Trophoblast cell (in vitro differentiated cells and primary cell): ENCODE measurements around the gene CYP2A6.

ENCODE experiments used
- DNase-seq, 2 donors: peaks; one replicate each; pipeline ENCODE4 v3.0.0-alpha.2; 2016
- H2AFZ ChIP-seq: 2 replicates; pipeline ENCODE4 v1.6.1; 2013; ENCODE audit warnings: low read length, moderate library complexity, mild to moderate bottlenecking; ENCODE audit not compliant: insufficient read depth, poor library complexity
- H2AK5ac ChIP-seq: 2 replicates; pipeline ENCODE4 v1.6.1; 2013; ENCODE audit warnings: mild to moderate bottlenecking, low read length
- H2BK120ac ChIP-seq: 2 replicates; pipeline ENCODE4 v1.6.1; 2013; ENCODE audit warnings: low read length, mild to moderate bottlenecking, moderate library complexity; ENCODE audit not compliant: insufficient read depth, poor library complexity
- H2BK12ac ChIP-seq: 2 replicates; pipeline ENCODE4 v1.6.1; 2013; ENCODE audit warnings: mild to moderate bottlenecking, low read length, moderate library complexity
- H2BK5ac ChIP-seq: 2 replicates; pipeline ENCODE4 v1.6.1; 2013; ENCODE audit warnings: low read length, low read depth, moderate library complexity, mild to moderate bottlenecking; ENCODE audit not compliant: poor library complexity
- H3K14ac ChIP-seq: 2 replicates; pipeline ENCODE4 v1.6.1; 2013; ENCODE audit warnings: mild to moderate bottlenecking, low read length
- H3K18ac ChIP-seq: 2 replicates; pipeline ENCODE4 v1.6.1; 2013; ENCODE audit warnings: mild to moderate bottlenecking, low read length
- H3K23ac ChIP-seq: 2 replicates; pipeline ENCODE4 v1.6.1; 2013; ENCODE audit warnings: low read length
- H3K27ac ChIP-seq: 2 replicates; pipeline ENCODE4 v1.5.1; 2013; ENCODE audit warnings: low read depth, mild to moderate bottlenecking, inconsistent platforms, low read length, moderate library complexity
- H3K27me3 ChIP-seq: 2 replicates; pipeline ENCODE4 v1.6.1; 2013; ENCODE audit warnings: inconsistent platforms, mild to moderate bottlenecking, low read length, moderate library complexity; ENCODE audit not compliant: insufficient read depth
- H3K36me3 ChIP-seq, 2 experiments: 1 replicate in 1 of 2; 2 replicates in 1 of 2; pipeline ENCODE4 v1.6.1; 2013; ENCODE audit warnings: low read length in 2 of 2, mild to moderate bottlenecking in 2 of 2, moderate library complexity in 1 of 2; ENCODE audit not compliant: insufficient read depth in 2 of 2, control insufficient read depth in 1 of 2
- H3K4ac ChIP-seq: 2 replicates; pipeline ENCODE4 v1.6.1; 2013; ENCODE audit warnings: low read depth, mild to moderate bottlenecking, low read length, moderate library complexity
- H3K4me1 ChIP-seq, 2 experiments: 1 replicate in 1 of 2; 2 replicates in 1 of 2; pipeline ENCODE4 v1.6.1; 2013; ENCODE audit warnings: low read length in 2 of 2, mild to moderate bottlenecking in 2 of 2, moderate library complexity in 1 of 2; ENCODE audit not compliant: insufficient read depth in 2 of 2, control insufficient read depth in 1 of 2
- H3K4me2 ChIP-seq: 2 replicates; pipeline ENCODE4 v1.6.1; 2013; ENCODE audit warnings: inconsistent platforms, mild to moderate bottlenecking, low read length, moderate library complexity
- H3K4me3 ChIP-seq: 2 replicates; pipeline ENCODE4 v1.5.1; 2013; ENCODE audit warnings: mild to moderate bottlenecking, low read depth, low read length, inconsistent platforms
- H3K79me1 ChIP-seq: one replicate; pipeline ENCODE4 v1.6.1; 2013; ENCODE audit warnings: low read length
- H3K79me2 ChIP-seq: 2 replicates; pipeline ENCODE4 v1.6.1; 2013; ENCODE audit warnings: low read length, mild to moderate bottlenecking; ENCODE audit not compliant: control insufficient read depth, insufficient read depth, poor library complexity
- H3K9ac ChIP-seq: 2 replicates; pipeline ENCODE4 v1.6.1; 2013; ENCODE audit warnings: mild to moderate bottlenecking, low read length
- H3K9me3 ChIP-seq: 2 replicates; pipeline ENCODE4 v1.6.1; 2013; ENCODE audit warnings: low read depth, mild to moderate bottlenecking, control low read depth, inconsistent platforms, low read length; ENCODE audit not compliant: insufficient read depth
- H4K12ac ChIP-seq: 2 replicates; pipeline ENCODE4 v1.6.1; 2013; ENCODE audit warnings: low read depth, mild to moderate bottlenecking, low read length, moderate library complexity
- H4K8ac ChIP-seq: 2 replicates; pipeline ENCODE4 v1.6.1; 2013; ENCODE audit warnings: low read depth, mild to moderate bottlenecking, low read length, moderate library complexity
- H4K91ac ChIP-seq: one replicate; pipeline ENCODE4 v1.6.1; 2013; ENCODE audit warnings: low read depth, mild to moderate bottlenecking, low read length, moderate library complexity
- WGBS: extraction: QIAGEN DNeasy Blood & Tissue Kit; methylation state at CpG from one replicate; pipeline ENCODE4 v1.1.7; 2013; ENCODE audit warnings: missing lambda C conversion rate; ENCODE audit not compliant: insufficient read length, insufficient coverage; ENCODE audit errors: extremely low coverage; 5-methylcytosine and 5-hydroxymethylcytosine counted together

Gene CYP2A6

GRCh38 chr19:40808021-40808325 lies 42.3 kb downstream of the CYP2A6 start:
- Histone ChIP-seq H3K27me3 (no peaks in the 10 kb centered on the region), H2BK12ac (no peak overlapping the region), H3K14ac (no peak overlapping the region), H4K91ac (no peak overlapping the region), H3K79me2 (peaks cover 13% of the 10 kb centered on the region), H2BK120ac (no peak overlapping the region), H2AFZ (no peak overlapping the region), H3K4me2 (no peak overlapping the region), H2BK5ac (no peak overlapping the region), H2AK5ac (no peak overlapping the region), H3K36me3 (peaks cover 49 to 52% of the 10 kb centered on the region in 2 experiments), H4K8ac (no peak overlapping the region), H3K9ac (no peak overlapping the region), H3K4me1 (peaks cover 30 to 38% of the 10 kb centered on the region in 2 experiments), H3K18ac (peak overlapping the region; percentile 12), H3K27ac (no peak overlapping the region), H3K4me3 (no peak overlapping the region), H3K9me3 (peaks cover 2% of the 10 kb centered on the region), H3K79me1 (peaks cover 3% of the 10 kb centered on the region), H3K4ac (no peak overlapping the region), H4K12ac (no peak overlapping the region), H3K23ac (no peak overlapping the region)
- no peak for DNase-seq
- WGBS: no CpG with 5 or more reads among the region's 2 CpGs

GRCh38 chr19:40807147-40808020 lies 42.9 kb downstream of the CYP2A6 start:
- Histone ChIP-seq H3K27ac (no peak overlapping the region), H3K23ac (no peak overlapping the region)

DNA sequence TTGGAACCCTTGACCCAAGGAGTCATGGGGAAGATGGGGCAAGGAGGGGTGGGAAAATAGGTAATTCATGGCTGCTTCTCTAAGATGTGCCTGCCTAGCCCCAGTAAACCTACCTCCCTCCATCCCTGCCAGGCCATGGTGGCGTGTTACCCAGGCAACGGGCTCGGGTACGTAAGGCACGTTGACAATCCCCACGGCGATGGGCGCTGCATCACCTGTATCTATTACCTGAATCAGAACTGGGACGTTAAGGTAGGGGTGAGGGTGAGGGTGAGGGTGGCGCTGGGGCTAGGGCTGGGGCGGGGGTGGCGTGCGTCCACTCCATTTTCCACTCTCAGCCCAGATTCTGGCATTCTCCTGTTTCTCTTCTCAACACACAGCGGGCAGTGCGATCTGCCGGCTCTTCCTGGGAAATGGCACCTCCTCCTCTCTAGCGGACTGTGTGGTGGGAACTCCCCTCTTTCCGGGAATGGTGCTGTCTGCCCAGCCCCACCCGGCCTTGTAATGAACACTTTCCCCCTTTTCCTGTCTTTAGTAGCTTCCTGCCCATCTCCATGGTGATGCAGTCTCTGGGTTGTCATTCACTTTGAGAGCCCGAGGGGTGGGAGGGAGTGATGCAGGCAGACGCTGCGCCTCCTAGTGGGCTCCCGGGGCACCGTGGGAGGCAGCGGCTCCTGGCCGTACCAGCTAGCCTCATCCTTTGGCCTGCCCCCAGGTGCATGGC lies 43.7 kb downstream of the CYP2A6 start:
- H4K8ac ChIP-seq: no peak overlapping the region
- H2BK12ac ChIP-seq: no peak overlapping the region
- H3K4me3 ChIP-seq: no peak overlapping the region
- peak overlapping the region; percentile 58 for H3K23ac ChIP-seq
- no peak overlapping the region for H2BK120ac ChIP-seq
- no peak overlapping the region for H3K9ac ChIP-seq
- no peak overlapping the region for H4K91ac ChIP-seq
- peaks cover 60 to 64% of the 10 kb centered on the region in 2 experiments for H3K36me3 ChIP-seq
- peak overlapping the region; percentile 47 for H3K4ac ChIP-seq
- H2AFZ ChIP-seq: no peak overlapping the region
- H3K14ac ChIP-seq: no peak overlapping the region
- peak overlapping the region; percentile 28 for H3K4me2 ChIP-seq
- no CpG with 5 or more reads among the region's 26 CpGs for WGBS
- peak overlapping the region; percentile 1 for H3K27ac ChIP-seq
- H2AK5ac ChIP-seq: peak overlapping the region; percentile 25
- H4K12ac ChIP-seq: no peak overlapping the region
- peak; percentile 93 to 94 for DNase-seq
- no peaks in the 10 kb centered on the region for H3K27me3 ChIP-seq
- peak overlapping the region; percentile 17 for H3K18ac ChIP-seq
- H3K79me2 ChIP-seq: peaks cover 22% of the 10 kb centered on the region
- peaks cover 32 to 46% of the 10 kb centered on the region in 2 experiments for H3K4me1 ChIP-seq
- H3K79me1 ChIP-seq: peaks cover 3% of the 10 kb centered on the region
- no peak overlapping the region for H2BK5ac ChIP-seq
- peaks cover 4% of the 10 kb centered on the region for H3K9me3 ChIP-seq

More at GRCh38 chr19:40807147-40808020, 42.9 kb downstream of the CYP2A6 start:
- no CpG with 5 or more reads among the region's 18 CpGs for WGBS
- no peak overlapping the region for H3K9ac ChIP-seq
- H3K18ac ChIP-seq: peak overlapping the region; percentile 12
- no peak overlapping the region for H2BK12ac ChIP-seq
- H4K12ac ChIP-seq: no peak overlapping the region
- no peak overlapping the region for H4K91ac ChIP-seq
- peaks cover 35 to 44% of the 10 kb centered on the region in 2 experiments for H3K4me1 ChIP-seq
- H3K27me3 ChIP-seq: no peaks in the 10 kb centered on the region
- no peak overlapping the region for H3K4ac ChIP-seq
- no peak overlapping the region for H4K8ac ChIP-seq
- H2BK120ac ChIP-seq: no peak overlapping the region
- no peak overlapping the region for H2BK5ac ChIP-seq
- H2AK5ac ChIP-seq: no peak overlapping the region
- H3K36me3 ChIP-seq: peaks cover 55 to 58% of the 10 kb centered on the region in 2 experiments
- no peak overlapping the region for H3K14ac ChIP-seq
- peaks cover 18% of the 10 kb centered on the region for H3K79me2 ChIP-seq
- no peak overlapping the region for H3K4me2 ChIP-seq
- no peak overlapping the region for H3K4me3 ChIP-seq
- H2AFZ ChIP-seq: no peak overlapping the region
- peaks cover 3% of the 10 kb centered on the region for H3K79me1 ChIP-seq
- H3K9me3 ChIP-seq: peaks cover 4% of the 10 kb centered on the region
- DNase-seq: peak; percentile 75 to 76

- Histone ChIP-seq H3K4me3 (no peak overlapping the region), H3K9ac (no peak overlapping the region), H3K9me3 (peaks cover 4% of the 10 kb centered on the region), H2BK120ac (no peak overlapping the region), H3K36me3 (peaks cover 71 to 75% of the 10 kb centered on the region in 2 experiments), H3K23ac (no peak overlapping the region), H3K27ac (no peak overlapping the region), H2BK12ac (no peak overlapping the region), H3K4me1 (peaks cover 40 to 52% of the 10 kb centered on the region in 2 experiments), H3K27me3 (no peaks in the 10 kb centered on the region), H2AFZ (no peak overlapping the region), H4K8ac (no peak overlapping the region), H4K12ac (no peak overlapping the region), H2BK5ac (no peak overlapping the region), H3K79me1 (no peaks in the 10 kb centered on the region), H2AK5ac (no peak overlapping the region), H3K4me2 (no peak overlapping the region), H3K18ac (no peak overlapping the region), H3K79me2 (peaks cover 31% of the 10 kb centered on the region), H3K4ac (no peak overlapping the region), H3K14ac (no peak overlapping the region), H4K91ac (no peak overlapping the region)
- DNase-seq: no peak
- WGBS: no CpG with 5 or more reads among the region's 2 CpGs
These were observed 44.9 kb downstream of the CYP2A6 start for GRCh38 chr19:40805258-40805868.
